Naive thymus-derived CD4-positive, alpha-beta T cell (primary cell): Measurements from ENCODE around the gene GDPD2. TPM values are rescaled to one million over a fixed set of nuclear protein-coding genes. Genes with fewer than 3 reads are reported as not detected.

Source experiments
- ATAC-seq: fragments of 150-1000 bp; cut with Tn5 transposase; 2 replicates; pipeline ENCODE4 v1.10.0; 2021; ENCODE audit warnings: mild to moderate bottlenecking, moderate library complexity
- CTCF ChIA-PET: fragments of 350-600 bp; sonication (Branson Sonifier 250); formaldehyde crosslinking; loops from one replicate; lab custom pipeline; 2021; ENCODE audit warnings: antibody characterized with exemption; lab: Charles Lee
- POLR2A ChIA-PET: fragments of 350-600 bp; sonication (Branson Sonifier 250); formaldehyde crosslinking; loops from one replicate; lab custom pipeline; 2021; ENCODE audit warnings: antibody characterized with exemption, inconsistent platforms; lab: Charles Lee
- DNase-seq, 9 donors: peaks; one replicate each; pipeline versions ENCODE4 v3.0.0 to v3.0.0-alpha.2; 2020 to 2022; ENCODE audit warnings: mixed read lengths in 1 of 9
- H3K27ac ChIP-seq: one replicate; pipeline ENCODE4 v1.7.0; 2013; ENCODE audit warnings: mild to moderate bottlenecking, low read depth, low read length, moderate library complexity
- H3K27me3 ChIP-seq, 2 donors: one replicate each; pipeline ENCODE4 v1.7.0; 2013; ENCODE audit warnings: low read length in 2 of 2, mild to moderate bottlenecking in 2 of 2, moderate library complexity in 2 of 2; ENCODE audit not compliant: control insufficient read depth in 2 of 2, insufficient read depth in 2 of 2
- H3K36me3 ChIP-seq, 3 experiments: 1 replicate in 2 of 3; 2 replicates in 1 of 3; pipeline ENCODE4 v1.7.0; 2013; ENCODE audit warnings: low read length in 3 of 3, mild to moderate bottlenecking in 3 of 3, moderate library complexity in 1 of 3; ENCODE audit not compliant: insufficient read depth in 3 of 3, control insufficient read depth in 2 of 3
- H3K4me1 ChIP-seq, 2 donors: one replicate each; pipeline ENCODE4 v1.7.0; 2013; ENCODE audit warnings: low read length in 2 of 2, mild to moderate bottlenecking in 2 of 2, moderate library complexity in 1 of 2; ENCODE audit not compliant: control insufficient read depth in 2 of 2, insufficient read depth in 2 of 2
- H3K4me3 ChIP-seq: 2 replicates; pipeline ENCODE4 v1.7.0; 2013; ENCODE audit warnings: mild to moderate bottlenecking, low read length
- H3K9me3 ChIP-seq, 3 experiments: 1 replicate in 2 of 3; 2 replicates in 1 of 3; pipeline ENCODE4 v1.7.0; 2013; ENCODE audit warnings: low read length in 3 of 3; ENCODE audit not compliant: control insufficient read depth in 2 of 3
- H3K27ac Mint-ChIP-seq, 9 donors: one replicate each; pipeline ENCODE4 v1.8.0; 2020 to 2022; ENCODE audit warnings: mixed read lengths in 9 of 9, mild to moderate bottlenecking in 8 of 9, moderate library complexity in 5 of 9, inconsistent platforms in 2 of 9
- H3K27me3 Mint-ChIP-seq, 5 donors: one replicate each; pipeline ENCODE4 v1.8.0; 2021 to 2022; ENCODE audit warnings: mixed read lengths in 5 of 5, mild to moderate bottlenecking in 1 of 5
- H3K36me3 Mint-ChIP-seq, 5 donors: one replicate each; pipeline ENCODE4 v1.8.0; 2020 to 2022; ENCODE audit warnings: mixed read lengths in 5 of 5, mild to moderate bottlenecking in 3 of 5, inconsistent platforms in 1 of 5
- H3K4me1 Mint-ChIP-seq, 7 donors: one replicate each; pipeline ENCODE4 v1.8.0; 2020 to 2022; ENCODE audit warnings: mixed read lengths in 7 of 7, mild to moderate bottlenecking in 3 of 7, inconsistent platforms in 1 of 7
- H3K4me3 Mint-ChIP-seq, 10 donors: one replicate each; pipeline ENCODE4 v1.8.0; 2020 to 2022; ENCODE audit warnings: mild to moderate bottlenecking in 10 of 10, mixed read lengths in 10 of 10, moderate library complexity in 6 of 10, inconsistent platforms in 2 of 10
- H3K9me3 Mint-ChIP-seq, 11 donors: one replicate each; pipeline ENCODE4 v1.8.0; 2020 to 2022; ENCODE audit warnings: mixed read lengths in 11 of 11, mild to moderate bottlenecking in 4 of 11, inconsistent platforms in 1 of 11, moderate library complexity in 1 of 11
- intact Hi-C, 2 donors: fragments of 100-400 bp; cut with micrococcal nuclease; formaldehyde crosslinking; loops; one replicate each; pipeline ENCODE4 v1.15.1; 2023
- polyA plus RNA-seq, 2 donors: library from polyadenylated mRNA; unstranded; fragments of 300-500 nt; fragmentation: Illumina TruSeq; gene quantifications; one replicate each; pipeline ENCODE4 v1.2.3, GENCODE V29; 2021
- total RNA-seq, 6 experiments: library from RNA in 5 of 6; stranded (reverse) in 5 of 6; gene quantifications; 1 replicate in 5 of 6; 2 replicates in 1 of 6; pipeline ENCODE4 v1.2.3 and lab custom pipeline; 2021 to 2026

The GDPD2 gene
- total and polyA plus RNA-seq, 7 experiments from 2014 or later = 0.29 TPM; not detected in 6

GRCh38 chrX:70427365-70427764, 4.3 kb downstream of the GDPD2 start:
- Mint-ChIP-seq H3K9me3 (peaks cover 0 to 2% (median 0%) of the 10 kb centered on the region in 11 donors), H3K36me3 (no peaks in the 10 kb centered on the region), H3K27me3 (no peaks in the 10 kb centered on the region), H3K4me3 (no peak overlapping the region), H3K4me1 (peaks cover 0 to 4% (median 0%) of the 10 kb centered on the region in 7 donors), H3K27ac (no peak overlapping the region)
- POLR2A ChIA-PET = no interaction called here
- Histone ChIP-seq H3K27me3 (no peaks in the 10 kb centered on the region), H3K4me1 (no peaks in the 10 kb centered on the region), H3K4me3 (no peak overlapping the region), H3K36me3 (no peaks in the 10 kb centered on the region), H3K9me3 (no peaks in the 10 kb centered on the region), H3K27ac (no peak overlapping the region)
- CTCF ChIA-PET = no interaction called here
- intact Hi-C loops = no loop called here
- no peak for DNase-seq
- ATAC-seq = no peak

GRCh38 chrX:70429759-70430158, 6.6 kb downstream of the GDPD2 start:
- POLR2A ChIA-PET = no interaction called here
- Histone ChIP-seq H3K4me1 (no peaks in the 10 kb centered on the region), H3K4me3 (no peak overlapping the region), H3K27me3 (no peaks in the 10 kb centered on the region), H3K9me3 (no peaks in the 10 kb centered on the region), H3K27ac (no peak overlapping the region), H3K36me3 (no peaks in the 10 kb centered on the region)
- Mint-ChIP-seq H3K27me3 (peaks cover 0 to 2% (median 0%) of the 10 kb centered on the region in 5 donors), H3K4me1 (peaks cover 0 to 9% (median 8%) of the 10 kb centered on the region in 7 donors), H3K27ac (peak overlapping the region in 1 of 9 donors; percentile 17), H3K36me3 (no peaks in the 10 kb centered on the region), H3K9me3 (peaks cover 0 to 2% (median 0%) of the 10 kb centered on the region in 11 donors), H3K4me3 (no peak overlapping the region)
- ATAC-seq (no peak), DNase-seq (no peak)
- CTCF ChIA-PET = no interaction called here
- intact Hi-C loops = loop anchor here (5.0 to 10.0 kb wide), 3 partner anchors 167 to 397 kb away; partner anchors contain the start of gene P2RY4 (in 1 of the 2)

- CTCF ChIA-PET = interaction anchor here (0.6 to 1.8 kb wide), 5 partner anchors 34 to 1639 kb away, joined by 3 to 5 read pairs (median 3); no protein-coding TSS in a partner anchor
- intact Hi-C loops = loop anchor here (1.0 to 10.0 kb wide), 6 partner anchors 143 to 401 kb away; partner anchors contain the start of genes IGBP1 (in 1 of the 2), KIF4A (in 1 of the 2) and P2RY4 (in 1 of the 2)
- Mint-ChIP-seq H3K36me3 (no peaks in the 10 kb centered on the region), H3K27me3 (peaks cover 0 to 18% (median 8%) of the 10 kb centered on the region in 5 donors), H3K4me3 (peak overlapping the region; percentile 43 to 94 (median 90)), H3K9me3 (peaks cover 0 to 2% (median 0%) of the 10 kb centered on the region in 11 donors), H3K4me1 (peaks cover 0 to 17% (median 9%) of the 10 kb centered on the region in 7 donors), H3K27ac (peak overlapping the region; percentile 71 to 94 (median 89))
- ATAC-seq (no peak), DNase-seq (no peak)
- POLR2A ChIA-PET = interaction anchor here (1.0 to 2.3 kb wide), 2 partner anchors 143 to 300 kb away, joined by 3 to 8 read pairs; partner anchors contain the start of genes IGBP1, KIF4A and PDZD11
- H3K27me3 ChIP-seq = no peaks in the 10 kb centered on the region
- no peaks in the 10 kb centered on the region for H3K9me3 ChIP-seq
- H3K27ac ChIP-seq = peak overlapping the region; percentile 7
- peaks cover 0 to 3% of the 10 kb centered on the region in 2 donors for H3K4me1 ChIP-seq
- no peaks in the 10 kb centered on the region for H3K36me3 ChIP-seq
- peak overlapping the region; percentile 79 for H3K4me3 ChIP-seq
Measured at GRCh38 chrX:70432936-70433847, 10.1 kb downstream of the GDPD2 start.

- H3K27me3 Mint-ChIP-seq = peaks cover 0 to 18% (median 8%) of the 10 kb centered on the region in 5 donors
Measured at GRCh38 chrX:70433848-70434351, 10.8 kb downstream of the GDPD2 start.

GRCh38 chrX:70434352-70434866, 11.3 kb downstream of the GDPD2 start:
- Histone ChIP-seq H3K4me1 (peaks cover 0 to 3% of the 10 kb centered on the region in 2 donors), H3K27me3 (no peaks in the 10 kb centered on the region), H3K4me3 (peak overlapping the region; percentile 79), H3K27ac (peak overlapping the region; percentile 41), H3K9me3 (no peaks in the 10 kb centered on the region), H3K36me3 (no peaks in the 10 kb centered on the region)
- H3K27me3 Mint-ChIP-seq = peaks cover 0 to 23% (median 8%) of the 10 kb centered on the region in 5 donors
- no peaks in the 10 kb centered on the region for H3K9me3 Mint-ChIP-seq
- peak overlapping the region in 8 of 9 donors; percentile 71 to 94 (median 90) for H3K27ac Mint-ChIP-seq
- H3K4me1 Mint-ChIP-seq = peaks cover 0 to 29% (median 9%) of the 10 kb centered on the region in 7 donors
- ChIA-PET POLR2A (interaction anchor here (1.5 kb wide), 1 partner anchor 10 kb away, joined by 4 read pairs; the partner anchor contains the start of gene DLG3), CTCF (interaction anchor here (0.8 to 1.8 kb wide), 3 partner anchors 9 to 240 kb away, joined by 3 to 5 read pairs (median 3); no protein-coding TSS in a partner anchor)
- intact Hi-C loops = loop anchor here (1.0 to 10.0 kb wide), 12 partner anchors 10 to 896 kb away; partner anchors contain the start of genes DLG3 (in 1 of the 2), IGBP1 (in 1 of the 2), KIF4A (in 1 of the 2) and P2RY4 (in 1 of the 2)
- ATAC-seq (peak; percentile 40), DNase-seq (peak in 2 of 9 donors; percentile 13 to 70)
- H3K4me3 Mint-ChIP-seq = peak overlapping the region; percentile 84 to 94 (median 90)
- no peaks in the 10 kb centered on the region for H3K36me3 Mint-ChIP-seq

More at GRCh38 chrX:70433848-70434351, 10.8 kb downstream of the GDPD2 start:
- Histone ChIP-seq H3K36me3 (no peaks in the 10 kb centered on the region), H3K4me1 (peaks cover 0 to 3% of the 10 kb centered on the region in 2 donors), H3K27me3 (no peaks in the 10 kb centered on the region), H3K9me3 (no peaks in the 10 kb centered on the region), H3K27ac (peak overlapping the region; percentile 41), H3K4me3 (peak overlapping the region; percentile 79)
- Mint-ChIP-seq H3K4me3 (peak overlapping the region; percentile 84 to 94 (median 90)), H3K36me3 (no peaks in the 10 kb centered on the region), H3K9me3 (peaks cover 0 to 2% (median 0%) of the 10 kb centered on the region in 11 donors), H3K27ac (peak overlapping the region; percentile 71 to 94 (median 89)), H3K4me1 (peaks cover 0 to 24% (median 9%) of the 10 kb centered on the region in 7 donors)
- ChIA-PET CTCF (interaction anchor here (1.2 to 1.8 kb wide), 3 partner anchors 35 to 239 kb away, joined by 3 to 5 read pairs (median 3); no protein-coding TSS in a partner anchor), POLR2A (interaction anchor here (1.0 to 2.3 kb wide), 2 partner anchors 144 to 301 kb away, joined by 3 to 8 read pairs; partner anchors contain the start of genes IGBP1, KIF4A and PDZD11)
- intact Hi-C loops = loop anchor here (1.0 to 10.0 kb wide), 12 partner anchors 10 to 896 kb away; partner anchors contain the start of genes IGBP1 (in 2 of the 2), KIF4A (in 2 of the 2), DLG3 (in 1 of the 2) and P2RY4 (in 1 of the 2)
- DNase-seq = peak; percentile 49 to 77 (median 73)
- ATAC-seq = peak; percentile 95
